GM18517 (cell line): ENCODE results near the gene CLIC2.
"Not testable (repeated sequence)": the region's sequence is repeated elsewhere in the genome, so short reads cannot be mapped to it uniquely, and the experiment has no call there.

Source experiments
- ATAC-seq: cut with Tn5 transposase; IDR thresholded peaks from one replicate; pipeline ENCODE4 v1.9.1; 2021; ENCODE audit warnings: mild to moderate bottlenecking, moderate library complexity; ENCODE audit not compliant: unreplicated experiment

The CLIC2 gene

DNA sequence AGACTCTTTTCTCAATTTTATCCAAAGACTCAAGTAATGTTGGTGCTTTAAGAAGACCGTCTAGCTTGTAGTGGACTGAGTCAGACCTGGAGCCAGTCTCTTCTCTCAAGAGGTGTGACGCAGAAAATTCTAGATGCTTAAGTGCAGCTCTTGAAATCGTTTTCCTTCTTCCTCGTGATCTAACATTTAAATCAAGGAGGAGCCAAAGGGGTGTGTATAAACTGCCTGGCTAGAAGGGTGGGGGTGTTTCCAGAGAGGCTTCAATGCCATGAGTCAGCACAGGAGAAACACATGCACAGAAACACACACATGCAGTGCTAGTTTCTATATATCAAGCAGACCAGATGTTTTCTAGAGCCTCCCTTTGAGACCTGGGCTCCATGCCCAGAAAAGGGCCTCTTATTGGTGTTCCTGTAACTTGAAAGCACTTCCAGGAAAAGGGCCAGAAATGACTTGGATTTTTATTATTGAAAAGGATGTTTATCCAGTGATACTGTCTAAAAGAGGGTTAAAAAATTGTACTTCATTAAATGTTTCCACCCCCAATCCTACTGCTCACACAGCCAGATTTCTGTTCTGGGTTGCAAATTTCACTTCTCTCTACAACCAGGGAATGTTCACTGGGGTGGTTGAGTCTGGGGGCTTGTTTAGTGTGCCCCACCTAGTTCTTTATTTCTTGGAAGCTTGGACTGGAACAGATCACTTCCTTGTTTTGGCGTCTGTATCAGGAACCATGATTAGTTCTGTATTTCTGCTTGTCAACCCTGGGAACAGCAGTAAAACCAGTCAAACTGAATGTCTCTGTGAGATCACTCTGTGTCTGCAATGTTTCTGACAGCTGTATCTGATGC is at the start of gene CLIC2:
CLIC2 (minus strand) TSS at position 129 of the 851 bp plus-strand sequence. CDS start 187 bp downstream, outside the sequence.
- ATAC-seq: peak; percentile 50

DNA sequence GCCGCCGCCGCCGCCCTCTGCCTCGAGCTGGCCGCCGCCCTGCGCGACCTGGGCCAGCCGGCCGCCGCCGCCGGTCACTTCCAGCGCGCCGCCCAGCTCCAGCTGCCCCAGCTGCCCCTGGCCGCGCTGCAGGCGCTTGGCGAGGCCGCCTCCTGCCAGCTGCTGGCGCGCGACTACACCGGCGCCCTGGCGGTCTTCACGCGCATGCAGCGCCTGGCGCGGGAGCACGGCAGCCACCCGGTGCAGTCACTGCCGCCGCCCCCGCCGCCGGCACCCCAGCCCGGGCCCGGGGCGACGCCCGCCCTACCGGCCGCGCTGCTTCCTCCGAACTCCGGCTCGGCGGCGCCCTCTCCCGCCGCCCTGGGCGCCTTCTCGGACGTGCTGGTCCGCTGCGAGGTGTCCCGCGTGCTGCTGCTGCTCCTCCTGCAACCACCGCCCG is 48.1 kb upstream of the CLIC2 start:
- peak; percentile 37 for ATAC-seq

DNA sequence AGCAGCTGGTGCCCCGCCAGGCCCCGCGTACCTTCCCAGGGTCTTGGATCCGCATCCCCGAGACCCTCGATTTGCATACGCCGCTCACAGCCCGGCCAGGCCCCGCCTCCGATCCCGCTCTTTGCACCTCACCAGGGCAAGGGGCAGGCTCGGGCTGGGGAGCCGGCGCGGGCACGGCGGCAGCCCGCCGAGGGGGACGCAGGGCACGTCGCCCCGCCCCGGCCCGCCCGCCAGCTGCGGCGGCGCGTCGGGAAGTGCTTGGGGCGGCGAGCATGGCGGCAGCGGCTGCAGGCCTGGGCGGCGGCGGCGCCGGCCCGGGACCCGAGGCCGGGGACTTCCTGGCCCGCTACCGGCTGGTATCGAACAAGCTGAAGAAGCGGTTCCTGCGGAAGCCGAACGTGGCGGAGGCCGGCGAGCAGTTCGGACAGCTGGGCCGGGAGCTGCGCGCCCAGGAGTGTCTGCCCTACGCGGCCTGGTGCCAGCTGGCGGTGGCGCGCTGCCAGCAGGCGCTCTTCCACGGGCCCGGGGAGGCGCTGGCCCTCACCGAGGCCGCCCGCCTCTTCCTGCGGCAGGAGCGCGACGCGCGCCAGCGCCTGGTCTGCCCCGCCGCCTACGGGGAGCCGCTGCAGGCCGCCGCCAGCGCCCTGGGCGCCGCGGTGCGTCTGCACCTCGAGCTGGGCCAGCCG is 47.6 kb upstream of the CLIC2 start, which contains the start of gene F8A2:
F8A2 (plus strand) TSS at position 253 of the 686 bp plus-strand sequence; CDS start at position 273, 20 bp downstream.
- peak; percentile 79 for ATAC-seq

DNA sequence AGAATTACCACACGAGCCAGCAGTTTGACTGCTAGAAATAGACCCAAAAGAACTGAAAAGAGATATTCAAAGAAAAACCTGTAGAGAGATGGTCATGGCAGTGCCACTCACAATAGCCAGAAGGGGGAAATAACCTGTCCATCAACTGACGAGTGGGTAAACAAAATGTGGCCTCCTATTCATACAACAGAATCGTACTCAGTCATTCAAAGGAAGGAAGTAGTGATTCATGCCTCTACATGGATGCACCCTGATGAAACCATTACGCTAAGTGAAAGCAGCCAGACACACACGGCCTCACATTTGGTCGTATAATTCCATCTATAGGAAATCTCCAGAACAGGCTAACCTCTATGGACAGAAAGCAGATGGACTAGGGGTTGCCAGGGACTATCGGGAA is 45.4 kb upstream of the CLIC2 start:
- ATAC-seq: not testable (repeated sequence)

DNA sequence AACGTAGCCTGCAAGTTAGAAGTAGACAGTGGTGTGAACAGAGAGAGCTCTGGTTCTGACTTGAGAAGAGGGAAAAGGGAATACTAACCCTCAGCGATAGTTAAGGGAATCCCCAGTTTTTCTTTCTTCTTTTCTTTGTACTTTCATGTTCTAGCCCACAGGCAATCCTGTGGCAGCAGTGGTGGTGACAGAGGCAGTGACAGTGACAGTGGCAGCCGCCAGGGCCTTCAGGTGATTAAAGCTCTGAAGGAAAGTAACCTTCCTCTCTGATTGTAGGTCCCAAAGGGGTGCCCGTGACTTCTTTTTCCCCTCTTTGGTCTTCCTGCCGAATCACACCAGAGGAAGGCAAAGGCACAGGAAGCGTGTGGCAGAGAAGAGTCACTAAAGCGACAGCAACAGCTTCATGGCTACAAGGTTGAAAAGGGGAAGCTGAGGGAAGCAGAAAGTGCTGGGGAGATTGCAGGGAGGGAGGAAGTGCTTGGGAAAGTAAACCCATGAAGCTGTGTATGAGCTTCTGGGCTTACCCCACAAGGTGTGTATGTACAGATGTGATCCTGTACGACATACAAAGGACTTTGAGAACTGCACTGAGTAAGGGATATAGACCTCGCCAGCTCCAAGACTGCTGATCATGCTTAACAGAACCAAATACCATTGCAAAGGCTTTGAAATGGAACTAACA is 39.5 kb upstream of the CLIC2 start:
- not testable (repeated sequence) for ATAC-seq

DNA sequence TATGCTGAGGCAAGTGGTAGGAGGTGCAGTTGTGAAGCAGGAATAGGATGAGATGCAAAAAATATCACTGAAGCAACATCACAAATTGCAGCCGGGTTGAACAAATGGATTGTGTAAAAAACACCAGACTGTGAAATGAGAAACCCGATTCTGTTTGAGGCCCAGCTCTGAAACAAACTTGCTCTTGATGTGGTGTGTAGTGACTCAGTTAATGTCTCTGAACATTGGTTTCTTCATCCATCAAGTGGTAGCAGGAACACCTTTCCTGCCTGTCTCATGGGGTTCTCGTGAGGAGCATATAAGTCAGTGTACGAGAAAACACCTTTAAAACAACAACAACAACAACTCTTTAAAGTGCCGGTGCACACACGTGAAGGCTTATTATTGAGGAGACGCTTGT is 29.3 kb upstream of the CLIC2 start:
- not testable (repeated sequence) for ATAC-seq

DNA sequence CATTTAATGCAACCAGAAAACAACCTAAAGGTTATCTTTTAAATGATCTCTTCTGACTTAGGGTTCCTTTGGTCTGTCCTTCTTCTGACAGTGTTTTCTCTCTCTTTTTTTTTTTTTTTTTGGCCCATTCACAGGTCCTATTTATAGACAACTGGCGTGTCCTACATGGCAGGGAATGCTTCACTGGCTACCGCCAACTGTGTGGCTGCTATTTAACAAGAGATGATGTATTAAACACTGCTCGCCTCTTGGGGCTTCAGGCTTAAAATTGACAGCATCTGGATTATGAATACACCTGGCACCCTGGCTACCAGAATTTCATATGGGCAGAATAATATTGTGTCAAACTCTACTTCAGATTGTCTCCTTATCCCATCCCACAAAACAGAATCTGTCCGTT is 15.0 kb upstream of the CLIC2 start:
- ATAC-seq: not testable (repeated sequence)

DNA sequence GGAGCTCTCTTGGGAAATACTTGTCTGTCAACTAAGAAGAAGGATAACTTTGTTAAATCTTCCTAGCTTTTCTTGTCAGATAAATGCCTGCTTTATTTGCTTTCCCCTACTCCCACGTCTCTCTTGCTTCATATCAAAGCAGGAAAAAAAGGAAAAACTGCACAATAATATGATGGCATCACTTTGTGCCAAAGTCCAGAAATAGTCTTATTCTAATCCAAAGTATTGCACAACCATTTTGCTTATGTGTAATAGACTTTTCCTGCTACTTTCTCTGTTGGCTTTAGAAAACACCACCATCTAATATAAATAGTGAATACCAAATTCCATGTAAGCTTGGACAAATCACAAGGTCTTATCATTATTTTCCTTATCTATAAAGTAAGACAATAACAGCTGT is 11.3 kb upstream of the CLIC2 start:
- not testable (repeated sequence) for ATAC-seq

DNA sequence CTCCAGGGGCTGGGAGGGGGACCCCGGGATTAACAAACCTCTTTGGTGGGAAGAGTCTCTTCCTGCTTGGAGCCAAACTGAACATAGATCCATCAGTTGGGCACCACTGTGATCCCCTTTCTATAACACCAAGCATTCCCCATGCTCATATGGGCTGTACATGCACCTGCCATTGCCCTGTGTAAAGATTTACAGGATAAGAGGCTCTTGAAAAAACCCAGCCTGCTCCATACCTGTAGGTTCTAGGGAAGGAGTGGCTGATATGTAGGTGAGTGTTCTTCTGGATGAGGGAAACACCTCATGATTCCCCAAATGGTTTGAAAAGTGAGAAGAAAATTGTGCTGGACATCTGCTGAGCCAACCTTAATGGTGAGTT is 911 bp upstream of the CLIC2 start:
- ATAC-seq: not testable (repeated sequence)

DNA sequence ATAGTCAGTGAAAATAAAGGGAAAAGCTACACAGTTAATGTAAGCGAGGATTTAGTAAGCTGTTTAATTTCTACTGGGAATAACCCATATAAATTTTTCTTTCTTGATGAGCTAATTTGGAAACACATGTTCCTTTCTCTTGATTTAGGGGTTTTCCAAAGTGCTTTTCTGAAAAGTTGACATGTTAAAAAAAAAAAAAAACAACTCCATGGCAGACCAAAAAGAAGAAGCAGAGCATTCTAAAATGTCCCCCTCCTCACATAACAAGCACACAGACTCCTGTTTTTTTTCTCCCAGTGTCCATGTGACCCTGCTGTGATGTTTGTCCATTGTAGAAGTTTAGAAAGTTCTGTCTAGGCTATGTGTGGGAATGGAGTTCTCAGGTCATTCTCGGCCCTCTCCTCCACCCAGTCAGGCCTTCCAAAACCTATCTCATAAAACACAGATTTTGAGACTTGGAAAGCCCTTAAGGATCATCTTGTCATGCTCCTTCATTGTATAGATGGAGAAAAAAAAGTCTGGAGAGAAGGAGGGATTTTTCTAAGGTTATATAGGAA is 792 bp downstream of the CLIC2 start:
- no peak for ATAC-seq

DNA sequence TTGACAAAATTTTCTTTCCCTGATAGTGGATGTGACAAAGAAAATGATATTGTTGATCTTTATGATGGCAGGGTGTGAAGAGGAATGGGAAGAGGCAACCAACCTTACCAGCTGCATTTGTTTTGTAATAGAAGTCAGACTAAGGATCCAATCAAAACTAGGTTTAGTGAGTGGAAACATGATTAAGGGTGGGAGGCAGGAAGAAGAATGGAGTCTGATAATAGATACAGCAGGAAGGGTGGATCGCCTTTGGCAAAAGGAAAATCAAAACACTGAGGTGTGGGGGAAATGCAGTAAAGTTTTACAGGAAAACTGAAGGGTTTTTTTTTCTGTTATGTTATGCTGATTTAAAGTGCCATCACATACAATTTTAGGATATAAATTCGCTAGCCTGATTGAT is 3.4 kb downstream of the CLIC2 start:
- ATAC-seq: no peak

DNA sequence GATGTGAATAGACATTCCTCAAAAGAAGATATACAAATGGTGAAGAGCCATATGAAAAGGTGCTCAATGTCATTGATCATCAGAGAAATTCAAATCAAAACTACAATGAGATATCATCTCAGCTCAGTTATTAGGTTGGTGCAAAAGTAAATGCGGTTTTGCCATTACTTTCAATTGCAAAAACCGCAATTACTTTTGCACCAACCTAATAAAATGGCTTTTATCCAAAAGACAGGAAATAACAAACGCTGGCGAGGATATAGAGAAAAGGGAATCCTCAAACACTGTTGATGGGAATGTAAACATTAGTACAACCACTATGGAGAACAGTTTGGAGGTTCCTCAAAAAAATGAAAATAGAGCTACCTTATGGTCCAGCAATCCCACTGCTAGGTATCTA is 5.1 kb downstream of the CLIC2 start:
- ATAC-seq: no peak

DNA sequence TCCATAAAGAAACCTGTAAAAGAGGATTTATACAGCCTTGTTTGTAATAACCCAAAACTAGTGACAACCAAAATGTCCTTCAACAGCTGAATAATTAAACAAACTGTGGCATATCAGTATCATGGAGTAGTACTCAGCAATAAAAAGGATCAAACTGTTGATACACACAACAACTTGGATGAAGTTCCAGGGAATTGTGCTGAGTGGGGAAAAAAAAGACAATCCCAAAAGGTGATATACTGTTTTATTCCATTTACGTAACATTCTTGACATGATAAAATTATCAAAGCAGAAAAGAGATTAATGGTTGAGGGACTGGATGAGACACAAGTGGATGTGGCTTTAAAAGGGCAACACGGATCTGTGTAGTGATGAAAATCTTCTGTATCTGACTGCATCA is 7.8 kb downstream of the CLIC2 start:
- no peak for ATAC-seq

DNA sequence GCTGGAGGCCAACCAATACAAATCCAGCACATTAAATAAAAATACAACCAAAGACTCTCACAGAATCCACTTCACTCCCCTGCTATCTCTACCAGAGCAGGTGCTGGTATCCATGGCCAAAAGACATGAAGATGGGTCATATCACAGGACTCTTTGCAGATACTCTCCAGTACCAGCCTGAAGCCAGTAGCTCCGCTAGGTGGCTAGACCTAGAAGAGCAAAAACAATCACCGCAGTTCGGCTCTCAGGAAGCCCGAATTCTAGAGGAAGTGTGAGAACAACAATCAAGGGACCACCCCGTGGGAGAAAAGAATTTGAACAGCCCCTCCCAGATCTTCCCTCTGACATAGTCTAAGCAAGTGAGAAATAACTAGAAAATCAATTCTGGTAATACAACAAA is 20.2 kb downstream of the CLIC2 start:
- ATAC-seq: no peak

DNA sequence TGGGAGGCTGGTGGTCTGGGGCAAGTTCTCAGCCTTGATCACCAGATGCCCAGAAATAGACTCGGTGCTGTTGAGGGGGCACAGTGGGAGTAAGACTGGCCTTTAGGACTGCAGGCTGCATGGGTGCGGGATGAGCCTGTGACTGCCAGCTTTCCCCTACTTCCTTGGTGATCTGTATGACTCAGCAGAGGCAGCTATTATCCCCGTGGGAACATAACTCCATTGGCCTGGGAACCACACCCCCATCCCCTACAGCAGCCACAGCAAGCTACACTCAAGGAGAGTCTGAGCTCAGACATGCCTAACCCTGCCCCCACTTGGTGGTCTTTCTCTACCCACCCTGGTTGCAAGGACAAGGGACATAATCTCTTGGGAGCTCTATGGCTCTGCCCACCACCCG is 20.6 kb downstream of the CLIC2 start:
- no peak for ATAC-seq

DNA sequence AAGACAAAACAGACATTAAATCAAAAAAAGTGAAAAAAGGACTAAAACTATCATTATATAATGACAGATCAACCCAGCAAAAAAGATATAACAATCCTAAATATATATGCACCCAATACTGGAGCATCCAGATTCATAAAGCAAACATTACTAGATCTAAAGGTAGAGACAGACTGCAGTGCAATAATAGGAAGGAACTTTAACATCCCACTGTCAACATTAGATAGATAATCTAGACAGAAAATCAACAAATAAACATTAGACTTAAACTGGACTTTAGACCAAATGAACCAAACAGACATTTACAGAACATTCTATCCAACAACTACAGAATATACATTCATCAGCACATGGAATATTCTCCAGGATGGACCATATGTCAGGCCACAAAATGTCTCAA is 40.6 kb downstream of the CLIC2 start:
- no peak for ATAC-seq

DNA sequence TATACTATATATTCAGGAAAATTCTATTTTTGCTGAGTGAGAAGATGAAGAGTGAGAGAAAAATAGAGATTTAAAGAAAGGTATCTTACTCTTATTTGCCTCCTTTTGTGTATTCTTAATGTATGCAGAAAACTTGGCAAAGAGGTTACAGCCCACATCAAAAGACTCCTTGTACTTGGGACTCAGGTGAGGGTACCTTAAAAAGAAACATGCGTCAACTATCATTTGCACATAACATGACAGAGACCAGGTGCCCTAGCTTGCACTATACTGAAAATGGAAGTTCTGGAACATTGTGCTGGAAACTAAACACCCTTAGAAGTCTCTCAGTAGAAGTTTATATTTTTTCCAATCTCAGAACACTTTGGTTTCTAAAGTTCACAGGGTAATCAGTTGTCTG is 54.5 kb downstream of the CLIC2 start:
- ATAC-seq: no peak

DNA sequence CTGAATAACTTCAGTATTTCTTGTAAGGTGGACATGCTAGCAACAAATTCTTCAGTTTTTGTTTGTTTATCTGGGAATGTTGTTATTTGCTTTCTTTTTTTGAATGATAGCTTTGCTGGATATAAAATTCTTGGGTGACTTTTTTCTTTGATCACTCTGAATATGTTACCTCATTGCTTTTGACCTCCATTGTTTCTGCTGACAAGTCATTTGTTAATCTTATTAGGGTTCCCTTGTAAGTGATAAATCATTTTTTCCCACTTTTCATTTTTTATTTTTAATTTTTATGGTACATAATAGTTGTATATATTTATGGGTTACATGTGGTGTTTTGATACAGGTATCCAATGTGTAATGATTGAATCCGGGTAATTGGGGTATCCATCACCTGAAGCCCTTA is 63.4 kb downstream of the CLIC2 start:
- no peak for ATAC-seq

DNA sequence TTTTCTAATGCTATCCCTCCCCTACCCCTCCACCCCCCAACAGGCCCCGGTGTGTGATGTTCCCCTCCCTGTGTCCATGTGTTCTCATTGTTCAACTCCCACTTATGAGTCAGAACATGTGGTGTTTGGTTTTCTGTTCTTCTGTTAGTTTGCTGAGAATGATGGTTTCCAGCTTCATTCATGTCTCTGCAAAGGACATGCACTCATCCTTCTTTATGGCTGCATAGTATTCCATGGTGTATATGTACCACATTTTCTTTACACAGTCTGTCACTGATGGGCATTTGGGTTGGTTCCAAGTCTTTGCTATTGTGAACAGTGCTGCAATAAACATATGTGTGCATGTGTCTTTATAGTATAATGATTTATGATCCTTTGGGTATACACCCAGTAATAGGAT is 66.4 kb downstream of the CLIC2 start:
- ATAC-seq: not testable (repeated sequence)

DNA sequence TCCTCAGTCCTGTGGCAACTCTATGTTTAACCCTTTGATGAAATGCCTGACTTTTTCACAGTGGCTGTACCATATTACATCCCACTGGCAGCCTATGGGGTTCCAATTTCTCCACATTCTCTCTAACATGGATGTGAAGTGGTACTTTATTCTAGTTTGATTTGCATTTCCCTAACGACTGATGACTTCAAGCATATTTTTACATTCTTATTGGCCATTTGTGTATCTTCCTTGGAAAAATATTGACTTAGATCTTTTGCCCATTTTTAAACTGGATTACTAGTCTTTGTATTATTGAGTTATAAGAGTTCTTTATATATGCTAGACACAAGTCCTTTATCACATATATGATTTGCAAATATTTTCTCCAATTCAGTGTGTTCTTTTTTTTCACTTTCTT is 68.0 kb downstream of the CLIC2 start:
- no peak for ATAC-seq
